Measurements from ENCODE around the gene GALP.

DNA sequence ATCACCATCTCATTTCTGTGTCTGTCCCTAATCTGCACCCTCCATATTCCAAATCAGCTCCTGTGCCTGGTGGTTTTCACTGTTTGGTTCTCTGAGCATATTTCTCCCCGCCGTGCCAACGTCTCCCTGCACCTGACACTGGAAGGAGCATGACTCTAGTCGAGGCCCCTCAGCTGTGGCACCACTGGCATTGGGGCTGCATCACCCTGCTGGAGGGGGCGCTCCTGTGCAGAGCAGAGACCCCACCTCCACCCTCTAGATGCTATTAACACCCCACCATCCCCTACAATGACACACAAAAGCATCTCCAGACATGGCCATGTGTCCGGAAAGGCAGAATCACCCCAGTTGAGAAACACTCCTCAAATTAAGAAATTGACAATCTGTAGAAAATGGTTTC is 47.1 kb downstream of the GALP start:
- TF ChIP-seq CTCF (IDR thresholded peaks at IDR 0.05; ENCODE audit: low read depth, low read length) (no peak), EZH2phosphoT487 (IDR thresholded peaks at IDR 0.05; ENCODE audit: low read depth) (no peak)
